NCI-H226 (cell line): Measurements from ENCODE around the gene ACOXL.

Experiments used
- DNase-seq: peaks from one replicate; pipeline ENCODE4 v3.0.0-alpha.2; 2015

ACOXL gene

GRCh38 chr2:110979471-110980338 is 247.3 kb downstream of the ACOXL start:
- DNase-seq: no peak

GRCh38 chr2:110980339-110981062 is 248.1 kb downstream of the ACOXL start:
- no peak for DNase-seq

GRCh38 chr2:110983133-110983532 is 250.8 kb downstream of the ACOXL start:
- no peak for DNase-seq

GRCh38 chr2:110984694-110985490 is 252.5 kb downstream of the ACOXL start:
- no peak for DNase-seq

GRCh38 chr2:110990440-110990839 is 258.1 kb downstream of the ACOXL start:
- no peak for DNase-seq

GRCh38 chr2:110991911-110992310 is 259.5 kb downstream of the ACOXL start:
- no peak for DNase-seq

GRCh38 chr2:110992886-110993285 is 260.5 kb downstream of the ACOXL start:
- no peak for DNase-seq

GRCh38 chr2:110993557-110994231 is 261.3 kb downstream of the ACOXL start:
- no peak for DNase-seq

- DNase-seq: no peak
Observed at GRCh38 chr2:110994250-110994961, 262.0 kb downstream of the ACOXL start.

GRCh38 chr2:110995911-110996310 is 263.5 kb downstream of the ACOXL start:
- DNase-seq: no peak

- DNase-seq: no peak
Observed at GRCh38 chr2:110997331-110998045, 265.1 kb downstream of the ACOXL start.

- no peak for DNase-seq
Observed at GRCh38 chr2:110998311-110998710, 265.9 kb downstream of the ACOXL start.

GRCh38 chr2:110999626-111000025 is 267.3 kb downstream of the ACOXL start:
- no peak for DNase-seq

GRCh38 chr2:111005307-111005706 is 272.9 kb downstream of the ACOXL start:
- DNase-seq: no peak

- no peak for DNase-seq
Observed at GRCh38 chr2:111005821-111006220, 273.4 kb downstream of the ACOXL start.

GRCh38 chr2:111007757-111008688 is 275.6 kb downstream of the ACOXL start:
- DNase-seq: no peak

GRCh38 chr2:111011218-111011617 is 278.8 kb downstream of the ACOXL start:
- DNase-seq: no peak

- no peak for DNase-seq
Observed at GRCh38 chr2:111015283-111015995, 283.1 kb downstream of the ACOXL start.

- DNase-seq: no peak
Observed at GRCh38 chr2:111017034-111017622, 284.8 kb downstream of the ACOXL start.
